Hepatocyte (in vitro differentiated cells): ENCODE measurements around the gene GLDC. TPM values are rescaled to one million over a fixed set of nuclear protein-coding genes. Genes with fewer than 3 reads are reported as not detected.

ENCODE experiments used
- DNase-seq: peaks from one replicate; pipeline ENCODE4 v3.0.0-alpha.2; 2016; ENCODE audit warnings: low spot score
- H2AFZ ChIP-seq: fragments of 200-600 bp; sonication (generic); 2 replicates; pipeline ENCODE4 v1.6.0; 2016; ENCODE audit warnings: antibody characterized with exemption, mild to moderate bottlenecking
- H3K27ac ChIP-seq: fragments of 200-600 bp; sonication (generic); 2 replicates; pipeline ENCODE4 v1.5.1; 2016; ENCODE audit warnings: mild to moderate bottlenecking
- H3K27me3 ChIP-seq: fragments of 200-600 bp; sonication (generic); 2 replicates; pipeline ENCODE4 v1.6.1; 2016
- H3K36me3 ChIP-seq: fragments of 200-600 bp; sonication (generic); replicated peaks from 2 replicates; pipeline ENCODE4 v1.5.1; 2016; ENCODE audit warnings: low read depth; ENCODE audit not compliant: insufficient read depth
- H3K4me1 ChIP-seq: fragments of 200-600 bp; sonication (generic); 2 replicates; pipeline ENCODE4 v1.5.1; 2016; ENCODE audit warnings: mild to moderate bottlenecking, moderate library complexity; ENCODE audit not compliant: insufficient read depth
- H3K4me2 ChIP-seq: fragments of 200-600 bp; sonication (generic); 2 replicates; pipeline ENCODE4 v1.6.0; 2016
- H3K4me3 ChIP-seq: fragments of 200-600 bp; sonication (generic); 2 replicates; pipeline ENCODE4 v1.5.1; 2016; ENCODE audit warnings: mild to moderate bottlenecking
- H3K79me2 ChIP-seq: fragments of 200-600 bp; sonication (generic); 2 replicates; pipeline ENCODE4 v1.6.0; 2017; ENCODE audit warnings: mild to moderate bottlenecking
- H3K9me2 ChIP-seq: fragments of 200-600 bp; sonication (generic); replicated peaks from 2 replicates; pipeline ENCODE4 v1.6.0; 2017; ENCODE audit warnings: mild to moderate bottlenecking; ENCODE audit not compliant: insufficient read depth
- H3K9me3 ChIP-seq: fragments of 200-600 bp; sonication (generic); 2 replicates; pipeline ENCODE4 v1.5.1; 2016; ENCODE audit warnings: low read depth, mild to moderate bottlenecking
- H4K20me1 ChIP-seq: fragments of 200-600 bp; sonication (generic); 2 replicates; pipeline ENCODE4 v1.6.0; 2016; ENCODE audit warnings: mild to moderate bottlenecking; ENCODE audit not compliant: insufficient read depth, poor library complexity, severe bottlenecking
- CTCF ChIP-seq: fragments of 200-600 bp; sonication (generic); IDR thresholded peaks from 2 replicates; pipeline ENCODE4 v1.5.1; 2016; ENCODE audit warnings: antibody characterized with exemption, mild to moderate bottlenecking; ENCODE audit not compliant: poor library complexity
- EZH2 ChIP-seq: fragments of 200-600 bp; sonication (generic); IDR thresholded peaks from 2 replicates; pipeline ENCODE4 v1.6.1; 2016; ENCODE audit warnings: antibody characterized with exemption, mild to moderate bottlenecking, borderline replicate concordance
- EZH2phosphoT487 ChIP-seq: fragments of 200-600 bp; sonication (generic); IDR thresholded peaks from one replicate; pipeline ENCODE4 v1.6.1; 2018; ENCODE audit warnings: antibody characterized with exemption, mild to moderate bottlenecking, low read depth, moderate library complexity; ENCODE audit not compliant: unreplicated experiment, severe bottlenecking
- WGBS: methylation state at CpG from one replicate; pipeline ENCODE4 v1.1.6; 2016; ENCODE audit warnings: low lambda C conversion rate; ENCODE audit errors: missing lambda C conversion rate; 5-methylcytosine and 5-hydroxymethylcytosine counted together
- polyA plus RNA-seq: library from polyadenylated mRNA; unstranded; fragments of >200 nt; fragmentation: Nextera tagmentation; extraction: Ambion mirVana; gene quantifications from 2 replicates; pipeline ENCODE4 v1.2.1, GENCODE V29; 2016
- total RNA-seq: library from RNA; depleted of rRNA; stranded (reverse); fragments of >200 nt; gene quantifications from 2 replicates; pipeline ENCODE4 v1.2.3, GENCODE V29; 2014

The GLDC gene
- total and polyA plus RNA-seq, 2 experiments from 2014 or later, result 15.6 to 18.4 TPM

GRCh38 chr9:6600426-6600825 lies 45.1 kb downstream of the GLDC start:
- Histone ChIP-seq H3K4me1 (no peaks in the 10 kb centered on the region), H4K20me1 (no peaks in the 10 kb centered on the region), H3K4me3 (no peak overlapping the region), H3K79me2 (no peaks in the 10 kb centered on the region), H2AFZ (no peak overlapping the region), H3K27me3 (no peaks in the 10 kb centered on the region), H3K36me3 (no peaks in the 10 kb centered on the region), H3K4me2 (no peak overlapping the region), H3K9me2 (no peaks in the 10 kb centered on the region), H3K9me3 (no peaks in the 10 kb centered on the region), H3K27ac (no peak overlapping the region)
- 97% methylated on average over 4 of the region's 4 CpGs for WGBS
- TF ChIP-seq CTCF, result no peak
- TF ChIP-seq EZH2, result no peak
- TF ChIP-seq EZH2phosphoT487, result no peak
- no peak for DNase-seq

DNA sequence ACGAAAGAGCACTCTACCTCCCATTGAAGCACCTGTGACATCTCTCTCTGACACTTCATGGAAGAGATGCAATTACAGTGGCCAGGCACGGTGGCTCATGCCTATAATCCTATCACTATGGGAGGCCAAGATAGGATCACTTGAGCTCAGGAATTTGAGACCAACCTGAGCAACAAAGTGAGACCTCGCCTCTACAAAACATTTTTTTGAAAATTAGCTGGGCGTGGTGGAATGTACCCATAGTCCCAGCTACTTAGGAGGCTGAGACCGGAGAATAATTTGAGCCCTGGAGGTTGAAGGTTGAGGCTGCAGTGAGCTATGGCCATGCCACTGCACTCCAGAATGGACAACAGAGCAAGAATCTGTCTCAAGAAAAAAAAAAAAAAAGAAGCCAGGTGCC lies 45.5 kb downstream of the GLDC start:
- no peak overlapping the region for H3K4me2 ChIP-seq
- H3K27me3 ChIP-seq, result no peaks in the 10 kb centered on the region
- no peak overlapping the region for H3K4me3 ChIP-seq
- no peak for DNase-seq
- TF ChIP-seq EZH2phosphoT487, result no peak
- no peak for TF ChIP-seq CTCF
- TF ChIP-seq EZH2, result no peak
- H3K9me2 ChIP-seq, result no peaks in the 10 kb centered on the region
- no peaks in the 10 kb centered on the region for H4K20me1 ChIP-seq
- no peaks in the 10 kb centered on the region for H3K79me2 ChIP-seq
- no peaks in the 10 kb centered on the region for H3K4me1 ChIP-seq
- 82% methylated on average over 5 of the region's 5 CpGs for WGBS
- H2AFZ ChIP-seq, result no peak overlapping the region
- no peak overlapping the region for H3K27ac ChIP-seq
- no peaks in the 10 kb centered on the region for H3K36me3 ChIP-seq
- H3K9me3 ChIP-seq, result no peaks in the 10 kb centered on the region

GRCh38 chr9:6598249-6598725 lies 47.2 kb downstream of the GLDC start:
- H3K79me2 ChIP-seq, result no peaks in the 10 kb centered on the region
- H3K9me3 ChIP-seq, result no peaks in the 10 kb centered on the region
- no peak overlapping the region for H2AFZ ChIP-seq
- no peak overlapping the region for H3K27ac ChIP-seq
- TF ChIP-seq CTCF, result no peak
- TF ChIP-seq EZH2, result no peak
- no peak for TF ChIP-seq EZH2phosphoT487
- no peak overlapping the region for H3K4me2 ChIP-seq
- H3K36me3 ChIP-seq, result no peaks in the 10 kb centered on the region
- no peak for DNase-seq
- H4K20me1 ChIP-seq, result no peaks in the 10 kb centered on the region
- no peaks in the 10 kb centered on the region for H3K4me1 ChIP-seq
- no peaks in the 10 kb centered on the region for H3K27me3 ChIP-seq
- WGBS, result 88% methylated on average over 4 of the region's 4 CpGs
- no peaks in the 10 kb centered on the region for H3K9me2 ChIP-seq
- H3K4me3 ChIP-seq, result no peak overlapping the region

DNA sequence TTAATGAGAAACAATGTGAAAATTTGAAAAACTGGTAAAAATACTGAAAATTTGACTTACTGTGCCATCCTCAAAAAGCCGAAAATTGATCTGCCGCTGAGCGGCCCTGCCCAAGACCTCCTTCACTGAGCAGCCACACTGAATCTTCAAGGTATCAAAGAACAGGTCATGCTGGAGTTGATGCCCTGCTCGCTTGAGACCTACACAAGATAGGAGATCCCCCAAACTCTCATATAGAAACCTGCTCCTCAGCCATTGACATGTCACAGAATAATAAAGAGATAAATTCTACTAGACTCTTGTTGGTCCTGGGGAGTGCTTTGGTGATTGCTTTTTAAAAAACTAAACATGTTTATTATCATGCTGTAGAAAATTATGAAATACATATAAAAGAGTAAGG lies 52.7 kb downstream of the GLDC start:
- Histone ChIP-seq H3K9me2 (no peaks in the 10 kb centered on the region), H3K79me2 (no peaks in the 10 kb centered on the region), H3K36me3 (no peaks in the 10 kb centered on the region), H2AFZ (no peak overlapping the region), H4K20me1 (no peaks in the 10 kb centered on the region), H3K9me3 (no peaks in the 10 kb centered on the region), H3K4me1 (peaks cover 7% of the 10 kb centered on the region), H3K4me3 (no peak overlapping the region), H3K4me2 (no peak overlapping the region), H3K27ac (no peak overlapping the region), H3K27me3 (no peaks in the 10 kb centered on the region)
- TF ChIP-seq EZH2phosphoT487 (no peak), EZH2 (no peak), CTCF (no peak)
- no peak for DNase-seq
- WGBS, result 96% methylated on average over 4 of the region's 4 CpGs
